GM21529 (cell line): Measurements from ENCODE around the gene CRAMP1.

ENCODE experiments used
- ATAC-seq: cut with Tn5 transposase; IDR thresholded peaks from one replicate; pipeline ENCODE4 v1.9.1; 2021; ENCODE audit not compliant: unreplicated experiment

The CRAMP1 gene, protein sequence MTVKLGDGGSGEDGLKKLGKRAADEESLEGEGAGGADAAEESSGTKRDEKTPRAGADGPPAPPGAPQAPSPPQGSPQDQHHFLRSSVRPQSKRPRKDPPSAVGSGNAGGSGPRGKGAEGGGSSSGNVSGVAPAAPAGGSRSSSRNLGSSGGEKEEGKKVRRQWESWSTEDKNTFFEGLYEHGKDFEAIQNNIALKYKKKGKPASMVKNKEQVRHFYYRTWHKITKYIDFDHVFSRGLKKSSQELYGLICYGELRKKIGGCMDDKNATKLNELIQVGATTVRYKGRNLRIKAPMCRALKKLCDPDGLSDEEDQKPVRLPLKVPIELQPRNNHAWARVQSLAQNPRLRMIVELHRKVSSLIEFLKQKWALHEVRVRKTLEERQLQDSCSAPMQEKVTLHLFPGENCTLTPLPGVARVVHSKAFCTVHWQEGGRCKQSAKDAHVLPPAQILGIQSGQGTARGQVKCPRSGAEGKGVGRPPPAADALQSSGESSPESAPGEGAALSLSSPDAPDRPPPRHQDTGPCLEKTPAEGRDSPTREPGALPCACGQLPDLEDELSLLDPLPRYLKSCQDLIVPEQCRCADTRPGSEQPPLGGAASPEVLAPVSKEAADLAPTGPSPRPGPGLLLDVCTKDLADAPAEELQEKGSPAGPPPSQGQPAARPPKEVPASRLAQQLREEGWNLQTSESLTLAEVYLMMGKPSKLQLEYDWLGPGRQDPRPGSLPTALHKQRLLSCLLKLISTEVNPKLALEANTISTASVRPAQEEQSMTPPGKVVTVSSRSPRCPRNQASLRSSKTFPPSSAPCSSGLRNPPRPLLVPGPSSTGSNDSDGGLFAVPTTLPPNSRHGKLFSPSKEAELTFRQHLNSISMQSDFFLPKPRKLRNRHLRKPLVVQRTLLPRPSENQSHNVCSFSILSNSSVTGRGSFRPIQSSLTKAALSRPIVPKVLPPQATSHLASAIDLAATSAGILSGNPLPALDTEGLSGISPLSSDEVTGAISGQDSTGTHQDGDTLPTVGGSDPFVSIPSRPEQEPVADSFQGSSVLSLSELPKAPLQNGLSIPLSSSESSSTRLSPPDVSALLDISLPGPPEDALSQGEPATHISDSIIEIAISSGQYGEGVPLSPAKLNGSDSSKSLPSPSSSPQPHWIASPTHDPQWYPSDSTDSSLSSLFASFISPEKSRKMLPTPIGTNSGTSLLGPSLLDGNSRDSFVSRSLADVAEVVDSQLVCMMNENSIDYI (N-terminal part only)

DNA sequence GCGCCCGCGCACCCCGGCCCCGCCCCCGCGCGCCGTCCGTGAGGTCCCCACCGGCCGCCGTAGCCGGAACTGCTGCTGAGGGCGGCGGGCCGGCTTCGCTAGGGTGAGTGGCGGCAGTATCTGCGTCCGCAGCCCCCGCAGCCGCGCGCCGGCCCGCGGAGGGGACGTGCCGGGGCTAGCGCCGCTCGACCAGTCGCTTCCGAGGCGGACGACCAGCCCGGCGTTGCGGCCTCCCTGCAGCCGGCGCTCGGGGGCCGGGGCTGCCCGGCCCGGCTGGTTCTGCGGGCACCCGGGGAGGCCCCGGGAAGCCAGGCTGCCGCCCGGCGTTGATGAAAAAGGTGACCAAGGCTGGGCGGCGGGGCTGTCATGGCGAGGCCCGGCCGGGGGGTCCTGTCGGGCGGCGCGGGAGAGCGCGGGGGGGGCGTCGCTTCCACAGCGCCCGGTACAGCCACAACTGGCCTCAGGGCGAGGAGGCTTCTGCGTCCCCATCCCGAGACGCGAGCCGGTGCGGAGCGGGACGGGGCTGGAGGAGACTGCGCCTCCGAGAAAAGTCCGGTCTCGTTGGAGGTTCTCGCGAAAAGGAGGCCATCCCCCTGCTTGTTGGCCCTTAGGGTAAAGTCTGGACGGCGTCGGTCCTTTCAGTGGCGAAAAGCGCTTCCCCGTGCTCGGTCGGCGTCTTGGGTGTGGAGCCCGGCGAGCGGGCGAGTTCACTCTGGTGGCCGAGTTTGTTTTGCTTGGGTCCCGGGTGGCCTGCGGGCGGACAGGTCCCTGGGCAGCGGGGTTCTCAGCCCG, at the start of gene CRAMP1:
Gene CRAMP1, plus strand, starts transcription at position 41 of the 792 bp plus-strand sequence. CDS start 2,280 bp downstream, outside the sequence.
- no peak for ATAC-seq

DNA sequence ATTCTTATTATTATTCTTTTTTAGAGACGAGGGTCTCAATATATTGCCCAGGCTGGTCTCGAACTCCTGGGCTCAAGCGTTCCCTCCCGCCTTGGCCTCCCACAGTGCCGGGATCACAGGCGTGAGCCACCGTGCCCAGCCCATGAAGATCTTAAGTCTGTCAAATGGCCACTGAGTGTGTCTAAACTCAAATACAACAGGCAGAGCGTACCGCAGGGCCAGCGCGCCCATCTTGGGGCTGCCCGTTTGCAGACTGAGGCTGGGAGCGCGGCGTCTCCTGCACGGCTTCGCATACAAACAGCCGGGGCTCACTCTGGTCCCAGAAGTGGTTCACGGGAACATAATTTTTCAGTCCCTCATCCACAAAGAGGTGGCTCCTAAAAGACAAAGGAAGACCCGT, 48.4 kb upstream of the CRAMP1 start:
- no peak for ATAC-seq

DNA sequence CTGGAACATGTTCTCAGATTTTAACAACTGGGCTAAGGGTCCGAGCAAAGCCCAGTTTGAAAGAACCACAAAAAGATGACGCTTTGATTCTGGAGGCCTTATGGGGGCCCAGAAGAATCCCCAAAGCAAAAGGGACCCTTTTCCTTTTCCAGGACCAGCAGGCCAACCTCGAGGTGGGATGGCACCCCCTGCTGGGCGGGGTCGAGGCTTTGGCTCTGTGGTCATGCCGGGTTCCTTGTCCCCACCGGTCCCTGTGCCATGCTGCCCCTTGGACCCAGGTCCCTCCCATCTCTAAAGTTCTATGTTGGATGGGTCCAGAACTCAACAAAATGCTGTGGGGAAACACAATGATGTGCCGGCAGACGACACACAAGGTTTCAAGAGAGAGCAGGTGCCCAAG, 47.8 kb upstream of the CRAMP1 start:
- ATAC-seq, result no peak

DNA sequence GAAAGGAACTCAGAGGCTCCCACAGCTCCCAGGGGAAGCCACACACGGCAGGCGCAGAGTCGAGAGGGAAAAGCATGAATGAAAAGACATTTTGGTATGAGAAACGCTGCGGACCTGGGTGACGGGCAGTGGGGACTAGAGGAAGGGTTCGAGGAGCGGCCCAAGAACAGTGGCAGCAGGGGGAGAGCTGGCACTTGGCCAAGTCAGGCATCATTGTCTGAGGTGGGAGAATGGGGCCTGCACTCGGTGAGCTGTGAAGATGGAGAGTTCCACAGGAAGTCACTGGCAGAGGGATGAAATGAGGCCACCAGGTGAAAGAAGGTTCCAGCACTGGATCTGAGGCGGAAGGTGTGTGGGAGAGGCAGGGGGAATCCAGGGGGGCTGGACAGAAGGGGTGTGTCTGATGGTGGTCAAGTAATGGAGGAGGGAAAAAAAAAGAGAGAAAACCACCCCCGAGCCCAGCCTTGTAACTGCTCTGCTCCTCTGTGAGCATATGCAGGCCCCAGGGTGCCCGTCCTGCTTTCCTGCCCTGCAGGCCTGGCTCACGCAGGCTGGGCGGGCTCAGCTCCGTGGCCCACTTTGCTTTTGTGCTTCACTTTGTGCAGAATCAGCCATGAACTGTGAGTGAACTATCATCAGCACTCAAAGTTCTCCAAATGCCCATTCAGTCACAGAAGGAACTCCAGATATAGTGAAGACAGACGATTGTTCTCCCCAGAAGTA, 46.9 kb upstream of the CRAMP1 start:
- no peak for ATAC-seq

DNA sequence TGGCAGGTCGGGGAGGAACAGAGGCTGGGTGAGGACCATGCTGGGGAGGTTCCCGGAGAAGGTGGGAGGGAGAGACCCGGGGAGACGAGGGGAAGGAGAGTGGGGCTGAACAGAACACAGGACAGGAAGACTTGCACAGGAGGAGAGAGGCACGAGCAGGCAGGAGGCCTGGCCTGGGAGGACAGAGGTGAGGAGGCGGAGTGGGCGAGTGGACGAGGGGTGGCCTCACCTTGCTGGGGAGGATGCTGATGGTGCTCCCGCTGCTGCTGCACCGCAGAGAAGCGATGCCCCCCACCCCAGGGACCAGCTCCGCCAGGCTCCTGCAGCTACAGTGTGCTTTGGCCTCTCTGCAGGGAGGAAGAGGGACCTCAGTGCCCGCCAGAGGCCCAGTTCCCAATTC, 44.2 kb upstream of the CRAMP1 start:
- ATAC-seq, result no peak

DNA sequence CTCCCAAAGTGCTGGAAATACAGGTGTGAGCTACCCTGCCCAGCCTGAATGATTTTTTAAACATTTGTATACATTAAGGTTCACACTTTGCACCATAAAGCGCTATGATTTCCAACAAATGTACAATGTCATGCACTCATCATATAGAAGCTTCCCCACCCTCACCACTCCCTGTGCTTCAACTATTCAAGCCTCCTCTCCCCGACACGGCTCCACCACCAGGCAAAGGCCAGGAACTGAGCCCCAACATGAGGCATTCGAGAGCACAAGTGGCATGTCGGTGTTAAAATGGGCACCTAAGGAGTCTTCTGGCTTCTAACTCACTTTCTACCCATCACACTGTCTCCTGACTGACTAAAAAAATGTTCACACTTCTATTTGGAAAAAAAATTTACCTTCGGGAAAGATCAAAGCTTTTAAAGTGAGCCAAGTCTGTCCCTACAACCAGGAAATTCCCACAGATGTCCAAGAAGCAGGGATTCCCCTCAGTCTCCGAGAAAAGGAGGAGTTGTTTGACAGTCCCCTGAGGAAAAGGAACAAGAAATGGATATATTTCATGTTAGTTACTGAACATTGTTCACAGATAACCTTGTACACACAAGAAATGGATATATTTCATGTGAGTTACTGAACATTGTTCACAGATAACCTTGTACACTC, 41.0 kb upstream of the CRAMP1 start:
- ATAC-seq, result no peak

DNA sequence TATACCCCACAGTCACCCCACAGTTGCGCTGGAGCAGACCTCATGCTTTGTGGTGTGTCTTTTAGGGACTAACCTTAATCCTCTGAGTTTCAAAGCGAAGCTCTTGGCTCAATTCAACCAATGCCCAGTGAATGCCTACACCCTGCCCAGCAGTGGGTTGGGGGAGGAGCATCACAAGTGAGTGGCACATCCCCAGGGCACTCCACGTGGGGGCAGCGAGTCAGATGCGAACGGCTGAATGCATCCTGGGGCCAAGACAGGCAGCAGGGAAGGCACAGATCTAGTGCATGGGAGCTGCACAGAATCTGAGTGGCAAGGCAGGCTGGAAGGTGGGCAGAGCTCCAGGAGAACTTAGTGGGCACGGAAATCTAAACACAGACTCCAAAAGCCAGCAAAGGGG, 39.5 kb upstream of the CRAMP1 start:
- no peak for ATAC-seq

DNA sequence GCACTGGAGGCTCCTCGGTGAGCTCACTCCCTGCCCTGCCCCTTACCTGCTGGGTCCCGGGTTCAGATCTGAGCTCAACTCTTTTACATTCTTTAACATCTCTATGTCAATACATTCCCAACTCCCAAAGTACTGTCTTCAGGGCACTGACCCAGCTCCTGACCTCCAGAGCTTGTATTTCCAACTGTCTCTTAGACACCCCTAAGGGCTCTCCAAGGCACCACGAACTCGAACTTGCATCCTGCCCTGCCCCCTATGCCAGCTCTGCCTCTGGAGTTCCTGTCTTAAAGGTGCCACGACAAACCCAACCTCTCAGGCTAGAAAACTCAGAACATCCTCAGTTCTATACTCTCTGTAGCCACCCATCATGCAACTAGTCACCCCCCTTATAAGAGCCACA, 38.9 kb upstream of the CRAMP1 start:
- ATAC-seq, result no peak

DNA sequence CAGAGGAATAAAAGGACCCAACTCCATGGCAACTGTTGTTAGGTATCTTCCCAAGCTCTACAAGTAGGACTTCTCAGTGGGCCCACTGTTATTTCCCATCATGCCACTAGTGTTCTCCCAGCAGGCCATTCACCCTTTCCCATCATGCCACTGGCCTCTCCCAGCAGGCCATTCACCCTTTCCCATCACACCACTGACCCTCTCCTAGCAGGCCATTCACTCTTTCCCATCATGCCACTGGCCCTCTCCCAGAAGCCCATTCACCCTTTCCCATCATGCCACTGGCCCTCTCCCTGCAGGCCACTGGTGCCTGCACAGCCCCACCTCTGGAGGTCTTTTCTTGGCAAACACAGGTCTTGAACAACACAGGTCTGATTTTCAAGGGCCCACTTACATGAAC, 36.6 kb upstream of the CRAMP1 start:
- no peak for ATAC-seq

DNA sequence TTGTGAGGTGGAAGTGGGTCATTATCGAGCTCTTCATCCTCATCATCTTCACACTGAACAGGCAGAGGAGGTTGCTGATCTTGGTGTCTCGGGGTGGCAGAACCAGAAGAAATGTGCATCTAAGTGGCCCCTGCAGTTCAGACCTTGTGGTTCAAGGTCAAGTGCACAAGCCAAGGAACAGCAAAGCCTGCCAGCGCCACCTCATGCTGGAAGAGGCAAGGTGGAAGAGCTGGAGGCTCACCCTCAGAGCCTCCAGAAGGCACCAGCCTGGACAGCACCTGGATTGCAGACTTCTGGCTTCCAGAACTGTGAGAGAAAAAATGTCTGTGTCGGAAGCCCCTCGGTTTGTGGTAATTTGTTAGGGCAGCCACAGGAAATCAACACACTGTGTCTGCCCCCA, 32.9 kb upstream of the CRAMP1 start:
- ATAC-seq, result no peak

DNA sequence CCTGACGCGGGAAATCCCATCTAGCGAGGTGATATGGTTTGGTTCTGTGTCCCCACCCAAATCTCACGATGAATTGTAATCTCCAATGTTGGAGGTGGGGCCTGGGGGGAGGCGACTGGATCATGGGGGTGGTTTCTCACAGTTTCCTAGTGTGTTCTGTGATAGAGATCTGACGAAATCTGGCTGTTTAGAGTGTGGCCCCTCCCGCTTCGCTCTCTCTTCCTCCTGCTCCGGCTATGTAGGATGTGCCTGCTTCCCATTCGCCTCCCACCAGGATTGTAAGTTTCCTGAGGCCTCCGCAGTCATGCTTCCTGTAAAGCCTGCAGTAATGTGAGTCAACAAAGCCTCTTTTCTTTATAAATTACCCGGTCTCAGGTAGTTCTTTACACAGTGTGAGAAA, 31.9 kb upstream of the CRAMP1 start:
- no peak for ATAC-seq

DNA sequence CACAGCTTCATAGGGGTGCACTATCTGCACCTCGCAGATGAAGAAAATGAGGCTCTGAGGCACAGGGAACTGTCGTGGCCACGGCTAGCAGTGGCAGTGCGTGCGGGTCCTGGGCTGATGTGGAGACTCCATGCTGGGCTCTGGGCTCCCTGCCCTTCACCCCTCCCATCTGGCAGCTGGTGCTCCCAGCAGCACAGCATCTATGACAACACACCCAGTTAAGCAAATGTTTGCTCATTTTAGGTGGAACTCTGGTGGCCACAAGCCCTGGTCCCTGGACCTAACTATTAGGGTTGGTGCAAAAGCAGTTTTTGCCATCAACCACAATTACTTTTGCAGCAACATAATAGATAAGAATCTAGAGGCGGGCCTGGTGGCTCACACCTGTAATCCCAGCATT, 31.2 kb upstream of the CRAMP1 start:
- no peak for ATAC-seq

DNA sequence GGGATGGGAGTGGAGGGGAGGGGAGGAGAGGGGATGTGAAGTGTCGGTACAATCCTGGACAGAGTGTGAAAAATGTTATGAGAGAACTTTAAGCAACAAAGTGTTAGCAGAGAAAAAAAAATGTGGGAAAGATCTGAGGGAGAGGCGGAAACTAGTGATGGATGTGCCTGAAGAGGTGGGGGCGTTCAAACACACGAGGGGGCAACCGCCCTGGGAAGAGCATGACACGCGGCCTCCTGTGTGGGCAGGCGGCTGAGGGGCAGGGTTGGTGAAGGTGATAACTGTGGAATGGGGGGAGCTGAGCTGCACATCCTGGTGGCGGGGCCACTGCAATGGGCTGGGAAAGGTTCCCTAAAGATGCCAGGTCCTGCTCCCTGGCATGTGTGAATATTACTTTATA, 30.4 kb upstream of the CRAMP1 start:
- ATAC-seq, result no peak

DNA sequence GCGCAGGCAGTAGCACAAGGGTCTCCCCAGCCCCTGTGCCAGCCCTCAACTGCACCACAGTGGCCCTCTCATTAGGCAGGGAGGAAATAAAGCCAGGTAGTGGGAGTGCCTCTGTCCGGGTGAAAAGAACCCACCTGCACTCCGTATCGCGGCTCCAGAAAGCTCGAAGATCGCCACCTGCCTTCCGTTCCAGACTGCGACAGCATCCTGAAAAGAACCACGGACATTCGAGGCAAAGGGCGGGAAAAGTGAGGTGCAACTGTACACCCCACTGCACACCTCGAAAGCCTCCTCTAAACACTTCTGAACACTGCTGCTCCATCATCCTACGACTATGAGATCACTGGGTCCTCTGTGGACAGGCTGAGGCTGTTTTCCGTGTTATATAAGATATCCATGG, 29.0 kb upstream of the CRAMP1 start:
- ATAC-seq, result no peak

DNA sequence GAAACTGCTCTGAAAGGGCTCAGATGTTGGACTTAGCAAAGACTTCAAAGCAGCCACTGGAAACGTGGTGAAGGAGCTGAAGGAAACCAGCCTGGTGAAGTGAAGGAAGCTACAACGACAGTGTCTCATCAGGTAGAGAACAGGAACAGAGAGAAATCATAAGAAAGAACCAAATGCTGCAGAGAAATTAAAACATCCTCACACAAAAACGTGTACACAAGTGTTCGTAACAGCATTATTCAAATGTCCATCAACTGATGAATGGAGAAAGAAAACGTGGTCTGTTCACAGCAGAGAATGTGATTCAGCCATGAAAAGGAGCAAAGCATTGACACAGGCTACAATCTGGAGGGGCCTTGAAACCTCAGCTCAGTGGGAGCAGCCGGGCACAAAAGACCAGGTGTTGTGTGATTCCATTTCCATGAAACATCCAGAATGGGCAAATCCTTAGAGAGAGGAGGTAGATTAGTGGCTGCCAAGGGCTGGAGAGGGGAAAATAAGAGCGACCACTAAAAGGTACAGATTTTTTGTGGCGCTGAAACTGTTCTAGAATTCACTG, 27.2 kb upstream of the CRAMP1 start:
- ATAC-seq, result no peak

DNA sequence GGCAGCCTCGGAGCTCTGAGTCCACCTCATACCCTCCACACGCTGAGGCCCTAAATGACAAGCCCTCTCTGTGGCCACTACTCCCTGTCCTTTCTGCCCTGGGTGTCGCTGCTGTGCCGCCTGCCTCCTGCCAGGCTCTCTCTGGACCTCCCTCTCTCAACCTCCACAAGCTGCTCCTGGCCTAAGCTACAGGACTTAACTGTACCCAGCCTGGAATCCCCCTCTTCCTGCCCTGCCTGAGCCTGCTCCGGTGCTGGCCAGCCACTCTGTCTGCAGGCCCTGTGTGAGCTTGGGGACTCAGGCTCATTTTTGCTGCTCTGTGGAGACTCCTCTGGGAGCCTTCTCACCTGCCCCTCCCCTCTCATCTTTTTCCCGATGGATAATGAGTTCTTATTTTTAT, 21.8 kb upstream of the CRAMP1 start:
- no peak for ATAC-seq

DNA sequence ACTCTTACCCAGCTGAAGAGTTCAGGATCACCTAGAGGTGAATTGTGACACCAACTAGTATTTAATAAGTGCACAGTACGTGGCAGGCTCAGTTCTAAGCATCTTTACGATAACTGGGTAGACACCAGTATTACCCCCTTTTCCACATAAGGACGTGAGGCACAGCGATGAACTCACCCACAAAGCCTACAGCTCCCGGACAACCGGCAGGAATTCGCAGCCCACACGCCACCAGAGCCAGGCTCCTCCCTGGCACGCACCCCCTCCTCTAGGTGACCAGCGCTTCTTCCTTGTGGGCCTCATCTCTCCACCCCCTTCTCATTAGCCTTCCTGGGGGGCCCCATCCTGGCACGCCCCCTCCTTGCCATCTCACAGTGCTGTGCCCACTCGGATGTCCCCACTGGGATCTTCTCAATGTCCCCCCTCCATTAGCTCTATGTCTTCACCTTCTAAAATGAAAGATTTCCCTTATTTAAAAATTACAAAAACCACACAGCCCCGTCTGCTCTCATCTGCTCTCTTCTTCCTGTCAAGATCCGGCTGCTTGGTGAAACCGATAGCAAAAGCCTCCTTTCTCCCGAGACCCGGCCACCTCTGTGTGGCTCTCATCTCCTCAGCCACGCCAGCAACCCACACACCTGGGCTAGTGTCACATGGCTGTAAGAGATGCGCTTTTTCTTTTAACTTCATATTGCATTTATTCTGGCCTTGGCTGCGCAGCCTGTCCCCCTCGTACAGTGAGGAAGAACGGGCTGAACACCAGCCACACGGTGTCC, 21.0 kb upstream of the CRAMP1 start:
- ATAC-seq, result no peak

DNA sequence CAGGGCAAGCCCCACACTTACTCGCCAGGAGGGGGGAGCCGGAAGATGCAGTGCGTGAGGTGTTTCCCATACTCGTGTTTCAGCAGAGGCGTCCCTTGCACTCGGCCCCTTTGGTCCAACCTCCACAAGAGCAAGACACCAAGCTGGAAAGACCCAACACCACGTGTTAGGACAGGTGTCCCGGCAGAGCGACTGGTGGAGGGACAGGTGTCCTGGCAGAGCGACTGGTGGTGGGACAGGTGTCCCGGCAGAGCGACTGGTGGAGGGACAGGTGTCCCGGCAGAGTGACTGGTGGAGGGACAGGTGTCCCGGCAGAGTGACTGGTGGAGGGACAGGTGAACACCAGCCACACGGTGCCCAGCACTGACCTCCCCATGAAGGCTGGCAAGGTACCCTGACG, 19.7 kb upstream of the CRAMP1 start:
- ATAC-seq, result no peak
